GM23248 (cell line): ENCODE data around the gene MPZL1. TPM values are rescaled to one million over a fixed set of nuclear protein-coding genes. Genes with fewer than 3 reads are reported as not detected.
A peak's percentile ranks its signal among the peaks of the same experiment; 100 is the strongest.

Experiments used
- DNase-seq: peaks from one replicate; pipeline ENCODE4 v3.0.0-alpha.2; 2015
- H2AFZ ChIP-seq: fragments of 200-600 bp; sonication (generic); 2 replicates; pipeline ENCODE4 v1.6.1; 2016; ENCODE audit warnings: antibody characterized with exemption
- H3F3A ChIP-seq: fragments of 200-600 bp; sonication (generic); 2 replicates; pipeline ENCODE4 v1.6.1; 2016; ENCODE audit warnings: mild to moderate bottlenecking, antibody characterized with exemption, mixed run types; ENCODE audit not compliant: insufficient read depth
- H3K27ac ChIP-seq: fragments of 200-600 bp; sonication (generic); 2 replicates; pipeline ENCODE4 v1.5.1; 2016; ENCODE audit warnings: mild to moderate bottlenecking
- H3K27me3 ChIP-seq: fragments of 200-600 bp; sonication (generic); replicated peaks from 2 replicates; pipeline ENCODE4 v1.6.1; 2016; ENCODE audit warnings: mild to moderate bottlenecking; ENCODE audit not compliant: insufficient read depth
- H3K36me3 ChIP-seq: fragments of 200-600 bp; sonication (generic); 2 replicates; pipeline ENCODE4 v1.6.1; 2016; ENCODE audit warnings: low read depth, mild to moderate bottlenecking
- H3K4me1 ChIP-seq: fragments of 200-600 bp; sonication (generic); 2 replicates; pipeline ENCODE4 v1.6.1; 2016; ENCODE audit warnings: mild to moderate bottlenecking; ENCODE audit not compliant: insufficient read depth
- H3K4me2 ChIP-seq: fragments of 200-600 bp; sonication (generic); one replicate; pipeline ENCODE4 v1.6.1; 2016; ENCODE audit warnings: mild to moderate bottlenecking; ENCODE audit not compliant: unreplicated experiment
- H3K4me3 ChIP-seq: fragments of 200-600 bp; sonication (generic); 2 replicates; pipeline ENCODE4 v1.5.1; 2016; ENCODE audit warnings: mild to moderate bottlenecking
- H3K79me2 ChIP-seq: fragments of 200-600 bp; sonication (generic); 2 replicates; pipeline ENCODE4 v1.6.1; 2016; ENCODE audit warnings: mild to moderate bottlenecking; ENCODE audit not compliant: insufficient read depth
- H3K9ac ChIP-seq: fragments of 200-600 bp; sonication (generic); 2 replicates; pipeline ENCODE4 v1.6.1; 2016; ENCODE audit warnings: mild to moderate bottlenecking
- H3K9me2 ChIP-seq: fragments of 200-600 bp; sonication (generic); 2 replicates; pipeline ENCODE4 v1.6.1; 2016; ENCODE audit warnings: mixed run types, mild to moderate bottlenecking, moderate library complexity; ENCODE audit not compliant: insufficient read depth
- H3K9me3 ChIP-seq: fragments of 200-600 bp; sonication (generic); one replicate; pipeline ENCODE4 v1.6.1; 2017; ENCODE audit warnings: low read depth
- H4K20me1 ChIP-seq: fragments of 200-600 bp; sonication (generic); 2 replicates; pipeline ENCODE4 v1.6.0; 2016; ENCODE audit not compliant: insufficient read depth
- EZH2 ChIP-seq: fragments of 200-600 bp; sonication (generic); IDR thresholded peaks from 2 replicates; pipeline ENCODE4 v1.6.1; 2018; ENCODE audit warnings: antibody characterized with exemption, mild to moderate bottlenecking; ENCODE audit not compliant: insufficient read depth, poor library complexity, severe bottlenecking
- EZH2phosphoT487 ChIP-seq: fragments of 200-600 bp; sonication (generic); IDR thresholded peaks from 2 replicates; pipeline ENCODE4 v1.6.1; 2018; ENCODE audit warnings: antibody characterized with exemption, moderate library complexity, mild to moderate bottlenecking, low read depth; ENCODE audit not compliant: insufficient read depth
- WGBS, 2 experiments: methylation state at CpG; one replicate each; pipeline ENCODE4 v1.1.6; 2015 to 2017; ENCODE audit warnings: low lambda C conversion rate in 2 of 2, low coverage in 1 of 2; ENCODE audit errors: missing lambda C conversion rate in 2 of 2; 5-methylcytosine and 5-hydroxymethylcytosine counted together
- in situ Hi-C: fragments of 300-500 bp; cut with MboI; formaldehyde crosslinking; loops from 2 replicates; pipeline ENCODE4 v1.15.0; 2020
- polyA plus RNA-seq: library from polyadenylated mRNA; unstranded; fragments of >200 nt; fragmentation: Nextera tagmentation; extraction: Ambion mirVana; gene quantifications from 2 replicates; pipeline ENCODE4 v1.2.1, GENCODE V29; 2016
- total RNA-seq: library from RNA; depleted of rRNA; stranded (reverse); fragments of >200 nt; shearing (Covaris generic); gene quantifications from 2 replicates; pipeline ENCODE4 v1.2.3, GENCODE V29; 2014

MPZL1 gene
- total and polyA plus RNA-seq, 2 experiments from 2014 or later: 144 to 284 TPM

GRCh38 chr1:167798952-167799351 lies 77.2 kb downstream of the MPZL1 start:
- 87 to 92% methylated on average over 4 of the region's 4 CpGs for WGBS, 2 experiments
- in situ Hi-C loops: no loop called here
- H2AFZ ChIP-seq: no peak overlapping the region
- H3F3A ChIP-seq: peaks cover 52% of the 10 kb centered on the region
- no peaks in the 10 kb centered on the region for H4K20me1 ChIP-seq
- H3K9me3 ChIP-seq: no peaks in the 10 kb centered on the region
- DNase-seq: no peak
- peaks cover 51% of the 10 kb centered on the region for H3K4me1 ChIP-seq
- H3K4me2 ChIP-seq: no peak overlapping the region
- no peaks in the 10 kb centered on the region for H3K36me3 ChIP-seq
- H3K9ac ChIP-seq: no peak overlapping the region
- no peaks in the 10 kb centered on the region for H3K79me2 ChIP-seq
- no peak overlapping the region for H3K4me3 ChIP-seq
- no peaks in the 10 kb centered on the region for H3K27me3 ChIP-seq
- TF ChIP-seq EZH2phosphoT487: no peak
- no peaks in the 10 kb centered on the region for H3K9me2 ChIP-seq
- no peak overlapping the region for H3K27ac ChIP-seq

- H3K79me2 ChIP-seq: no peaks in the 10 kb centered on the region
- DNase-seq: no peak
- H2AFZ ChIP-seq: no peak overlapping the region
- H3K9me2 ChIP-seq: no peaks in the 10 kb centered on the region
- H3K9me3 ChIP-seq: no peaks in the 10 kb centered on the region
- H3K4me1 ChIP-seq: peaks cover 51% of the 10 kb centered on the region
- no peaks in the 10 kb centered on the region for H4K20me1 ChIP-seq
- no peak for TF ChIP-seq EZH2phosphoT487
- TF ChIP-seq EZH2: no peak
- no peaks in the 10 kb centered on the region for H3K36me3 ChIP-seq
- in situ Hi-C loops: no loop called here
- H3K27me3 ChIP-seq: no peaks in the 10 kb centered on the region
- H3K4me3 ChIP-seq: no peak overlapping the region
- 74 to 82% methylated on average over 4 of the region's 4 CpGs for WGBS, 2 experiments
- H3K4me2 ChIP-seq: no peak overlapping the region
- H3K27ac ChIP-seq: no peak overlapping the region
- peaks cover 52% of the 10 kb centered on the region for H3F3A ChIP-seq
- no peak overlapping the region for H3K9ac ChIP-seq
Observed at GRCh38 chr1:167799747-167800146, 78.0 kb downstream of the MPZL1 start.

GRCh38 chr1:167800251-167800650 lies 78.5 kb downstream of the MPZL1 start:
- Histone ChIP-seq H2AFZ (no peak overlapping the region), H3K4me3 (no peak overlapping the region), H3K27me3 (no peaks in the 10 kb centered on the region), H4K20me1 (no peaks in the 10 kb centered on the region), H3K36me3 (no peaks in the 10 kb centered on the region), H3K9ac (no peak overlapping the region), H3F3A (peaks cover 52% of the 10 kb centered on the region), H3K9me3 (no peaks in the 10 kb centered on the region), H3K79me2 (no peaks in the 10 kb centered on the region), H3K9me2 (no peaks in the 10 kb centered on the region), H3K4me1 (peaks cover 51% of the 10 kb centered on the region), H3K4me2 (no peak overlapping the region), H3K27ac (no peak overlapping the region)
- peak; percentile 15 for DNase-seq
- 68 to 69% methylated on average over 3 of the region's 3 CpGs for WGBS, 2 experiments
- in situ Hi-C loops: no loop called here
- TF ChIP-seq EZH2 (no peak), EZH2phosphoT487 (no peak)

GRCh38 chr1:167802235-167802634 lies 80.5 kb downstream of the MPZL1 start:
- 93 to 96% methylated on average over 4 of the region's 4 CpGs for WGBS, 2 experiments
- no peaks in the 10 kb centered on the region for H4K20me1 ChIP-seq
- in situ Hi-C loops: no loop called here

More at GRCh38 chr1:167802235-167802634, 80.5 kb downstream of the MPZL1 start:
- Histone ChIP-seq H3K36me3 (no peaks in the 10 kb centered on the region), H3K9me3 (no peaks in the 10 kb centered on the region), H3K4me2 (no peak overlapping the region), H3K9me2 (no peaks in the 10 kb centered on the region), H2AFZ (no peak overlapping the region), H3K9ac (no peak overlapping the region), H3K4me1 (peaks cover 36% of the 10 kb centered on the region), H3K27me3 (no peaks in the 10 kb centered on the region), H3K4me3 (no peak overlapping the region), H3F3A (peaks cover 37% of the 10 kb centered on the region), H3K79me2 (no peaks in the 10 kb centered on the region), H3K27ac (no peak overlapping the region)
- TF ChIP-seq EZH2 (no peak), EZH2phosphoT487 (no peak)
- no peak for DNase-seq
